MCF 10A (cell line): ENCODE data around the gene CLEC16A. TPM values are rescaled to one million over a fixed set of nuclear protein-coding genes. Genes with fewer than 3 reads are reported as not detected.

Source experiments
- BruUV-seq: library from RNA; stranded (reverse); fragments of 400-500 nt; replicated peaks from 2 replicates; lab custom pipeline; 2021; lab: Mats Ljungman, UMichigan
- CTCF ChIA-PET: fragments of 300-600 bp; sonication (Branson Sonifier 250); formaldehyde crosslinking; extraction: SDS; loops from one replicate; lab custom pipeline; 2021; ENCODE audit warnings: antibody characterized with exemption, inconsistent platforms; lab: Yijun Ruan, JAX
- POLR2A ChIA-PET: fragments of 300-600, 350-650 bp; sonication (Branson Sonifier 250); formaldehyde crosslinking; extraction: SDS; loops from one replicate; lab custom pipeline; 2020; ENCODE audit warnings: antibody characterized with exemption, inconsistent platforms; lab: Yijun Ruan, JAX
- DNase-seq: peaks from one replicate; pipeline ENCODE4 v3.0.0-alpha.2; 2018; ENCODE audit not compliant: unreplicated experiment
- H3K27ac Mint-ChIP-seq: one replicate; pipeline ENCODE4 v1.8.0; 2022; ENCODE audit warnings: mild to moderate bottlenecking, low read depth, mixed read lengths; ENCODE audit not compliant: unreplicated experiment
- H3K27me3 Mint-ChIP-seq: one replicate; pipeline ENCODE4 v1.8.0; 2022; ENCODE audit warnings: mixed read lengths; ENCODE audit not compliant: insufficient read depth, unreplicated experiment
- H3K36me3 Mint-ChIP-seq: one replicate; pipeline ENCODE4 v1.8.0; 2022; ENCODE audit warnings: mild to moderate bottlenecking, moderate library complexity, mixed read lengths; ENCODE audit not compliant: insufficient read depth, unreplicated experiment
- H3K4me1 Mint-ChIP-seq: one replicate; pipeline ENCODE4 v1.8.0; 2022; ENCODE audit warnings: mixed read lengths; ENCODE audit not compliant: insufficient read depth, unreplicated experiment
- H3K4me3 Mint-ChIP-seq: one replicate; pipeline ENCODE4 v1.8.0; 2022; ENCODE audit warnings: mild to moderate bottlenecking, moderate library complexity, mixed read lengths; ENCODE audit not compliant: unreplicated experiment
- H3K9me3 Mint-ChIP-seq: one replicate; pipeline ENCODE4 v1.8.0; 2022; ENCODE audit warnings: mixed read lengths; ENCODE audit not compliant: unreplicated experiment
- CTCF ChIP-seq: fragments of 200-600 bp; IDR thresholded peaks from one replicate; pipeline ENCODE4 v1.8.0; 2022; ENCODE audit warnings: antibody characterized with exemption, mild to moderate bottlenecking; ENCODE audit not compliant: unreplicated experiment
- intact Hi-C: fragments of 100-400 bp; cut with micrococcal nuclease; formaldehyde crosslinking; loops from 2 replicates; pipeline ENCODE4 v1.14.1; 2022
- total RNA-seq: library from RNA; stranded (reverse); gene quantifications from 2 replicates; pipeline ENCODE4 v1.2.3, GENCODE V29; 2022

Gene CLEC16A
- total RNA-seq, 1 experiment from 2014 or later, result 32.4 TPM

DNA sequence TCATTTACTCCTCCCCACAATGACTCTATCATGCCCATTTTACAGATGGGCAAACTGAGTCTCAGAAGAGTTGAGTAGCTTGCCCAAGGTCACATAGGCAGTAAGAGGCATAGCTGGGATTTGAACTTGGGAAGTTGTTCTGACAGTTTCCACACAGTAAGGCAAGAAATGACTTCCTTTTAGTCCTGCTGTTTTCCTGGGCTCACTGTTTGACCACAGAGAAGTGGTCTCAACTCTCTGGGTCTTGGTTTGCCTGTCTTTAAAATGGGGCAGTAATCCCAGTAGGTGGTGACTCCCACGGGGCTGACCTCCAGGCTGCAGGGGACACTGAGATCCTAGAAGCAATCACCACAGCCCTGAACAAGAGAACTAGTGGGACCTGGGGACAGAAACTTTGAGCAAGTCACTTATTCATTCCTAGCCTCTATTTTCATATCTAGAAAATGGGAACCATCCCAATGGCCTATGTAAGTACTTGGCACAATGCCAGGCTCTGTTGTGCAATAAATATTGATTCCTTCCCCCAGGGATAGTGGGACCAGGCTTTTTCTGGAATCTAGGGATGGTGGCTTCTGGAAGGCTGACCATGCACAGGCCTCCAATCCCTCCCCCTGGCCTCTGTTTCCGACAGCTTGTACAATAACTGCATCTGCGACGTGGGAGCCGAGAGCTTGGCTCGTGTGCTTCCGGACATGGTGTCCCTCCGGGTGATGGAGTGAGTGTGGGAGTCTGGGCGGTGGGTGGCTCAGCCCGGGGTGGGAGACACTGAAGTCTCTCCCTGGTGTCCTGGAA is 22.6 kb upstream of the CLEC16A start:
- Mint-ChIP-seq H3K27me3 (no peaks in the 10 kb centered on the region), H3K4me3 (no peak overlapping the region), H3K9me3 (no peaks in the 10 kb centered on the region), H3K4me1 (no peaks in the 10 kb centered on the region), H3K27ac (no peak overlapping the region), H3K36me3 (no peaks in the 10 kb centered on the region)
- intact Hi-C loops, result no loop called here
- no TSS peak for BruUV-seq
- ChIA-PET POLR2A (interaction anchor here (0.9 kb wide), 1 partner anchor 43 kb away, joined by 3 read pairs; no protein-coding TSS in a partner anchor), CTCF (interaction anchor here (0.5 to 2.1 kb wide), 10 partner anchors 9 to 423 kb away, joined by 3 to 7 read pairs (median 4); partner anchors contain the start of genes NUBP1 and RMI2)
- no peak for TF ChIP-seq CTCF
- peak; percentile 30 for DNase-seq

DNA sequence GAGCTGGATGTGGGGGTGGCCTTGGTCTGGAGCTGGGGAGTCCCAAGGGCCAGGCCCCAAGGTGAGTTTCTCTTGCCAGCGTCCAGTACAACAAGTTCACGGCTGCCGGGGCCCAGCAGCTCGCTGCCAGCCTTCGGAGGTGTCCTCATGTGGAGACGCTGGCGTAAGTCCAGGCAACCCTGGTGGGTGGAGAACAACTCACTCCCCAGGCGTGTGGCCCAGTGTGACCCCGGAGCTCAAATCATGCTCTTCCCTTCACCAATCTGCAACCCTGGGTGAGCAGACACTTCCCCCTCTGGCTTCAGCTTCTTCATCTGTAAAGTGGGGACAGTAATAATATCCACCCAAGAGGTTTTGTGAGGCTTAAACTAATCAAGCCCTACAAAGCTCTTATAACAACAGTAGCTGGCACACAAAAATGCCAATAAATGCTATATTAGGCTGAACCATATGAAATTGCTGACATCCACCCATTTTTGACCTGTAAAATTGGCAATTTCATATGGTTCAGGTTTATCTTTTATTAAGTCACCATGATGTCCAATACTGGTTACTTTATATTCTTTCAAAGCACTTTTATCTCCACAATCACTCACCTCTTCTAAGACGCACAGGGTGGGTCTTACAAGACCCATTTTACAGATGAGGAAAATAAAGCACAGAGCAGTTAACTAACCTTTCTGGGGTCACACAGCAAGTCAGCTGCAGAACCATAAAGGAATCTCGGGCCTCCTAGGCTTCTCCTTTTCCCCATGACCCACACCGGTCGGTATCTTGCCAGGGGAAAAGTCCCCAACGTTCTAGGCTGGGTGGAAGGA is 21.8 kb upstream of the CLEC16A start:
- intact Hi-C loops, result no loop called here
- peak; percentile 54 for DNase-seq
- peaks cover 6% of the 10 kb centered on the region for H3K36me3 Mint-ChIP-seq
- H3K27ac Mint-ChIP-seq, result no peak overlapping the region
- TF ChIP-seq CTCF, result no peak
- POLR2A ChIA-PET, result interaction anchor here (0.5 kb wide), 1 partner anchor 408 kb away, joined by 6 read pairs; no protein-coding TSS in a partner anchor
- CTCF ChIA-PET, result interaction anchor here (0.8 to 2.1 kb wide), 6 partner anchors 10 to 408 kb away, joined by 3 to 7 read pairs (median 4); partner anchors contain the start of gene NUBP1
- no peaks in the 10 kb centered on the region for H3K4me1 Mint-ChIP-seq
- BruUV-seq, result no TSS peak
- H3K9me3 Mint-ChIP-seq, result no peaks in the 10 kb centered on the region
- no peaks in the 10 kb centered on the region for H3K27me3 Mint-ChIP-seq
- no peak overlapping the region for H3K4me3 Mint-ChIP-seq

DNA sequence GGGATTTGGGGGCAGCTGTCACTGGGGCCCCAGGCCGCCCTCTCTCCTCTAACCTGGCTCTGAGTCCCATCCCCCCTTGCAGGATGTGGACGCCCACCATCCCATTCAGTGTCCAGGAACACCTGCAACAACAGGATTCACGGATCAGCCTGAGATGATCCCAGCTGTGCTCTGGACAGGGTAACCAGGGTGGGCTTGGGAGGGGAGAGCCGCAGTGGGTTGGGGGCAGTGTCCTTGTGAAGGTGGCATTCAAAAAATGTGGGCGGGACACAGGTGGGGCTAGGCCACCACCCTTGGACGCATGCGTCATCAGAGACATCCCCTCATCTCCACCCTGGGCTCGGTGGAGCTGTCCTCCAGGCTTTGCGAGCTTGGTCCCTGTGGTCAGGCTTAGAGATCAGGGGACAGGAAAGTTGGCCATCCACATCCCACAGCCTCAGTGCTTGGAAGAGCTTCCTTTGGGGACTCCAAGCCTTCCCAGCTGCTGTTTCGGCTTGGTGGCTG is 21.2 kb upstream of the CLEC16A start:
- no peaks in the 10 kb centered on the region for H3K9me3 Mint-ChIP-seq
- no TSS peak for BruUV-seq
- no peaks in the 10 kb centered on the region for H3K27me3 Mint-ChIP-seq
- peaks cover 13% of the 10 kb centered on the region for H3K36me3 Mint-ChIP-seq
- intact Hi-C loops, result no loop called here
- POLR2A ChIA-PET, result interaction anchor here (0.5 kb wide), 1 partner anchor 408 kb away, joined by 6 read pairs; no protein-coding TSS in a partner anchor
- no peak overlapping the region for H3K4me3 Mint-ChIP-seq
- no peak overlapping the region for H3K27ac Mint-ChIP-seq
- CTCF ChIA-PET, result interaction anchor here (1.5 to 2.1 kb wide), 5 partner anchors 11 to 408 kb away, joined by 3 to 7 read pairs (median 5); partner anchors contain the start of gene NUBP1
- H3K4me1 Mint-ChIP-seq, result no peaks in the 10 kb centered on the region
- TF ChIP-seq CTCF, result no peak
- no peak for DNase-seq
